AML-193 (cell line): ENCODE results near the gene SPACA1.
A peak's percentile ranks its signal among the peaks of the same experiment; 100 is the strongest.
"Not testable (repeated sequence)": the region's sequence is repeated elsewhere in the genome, so short reads cannot be mapped to it uniquely, and the experiment has no call there.

Experiments used
- DNase-seq, 2 experiments: peaks; one replicate each; lab custom pipeline; 2025; lab: John Stamatoyannopoulos, UW

The SPACA1 gene, protein sequence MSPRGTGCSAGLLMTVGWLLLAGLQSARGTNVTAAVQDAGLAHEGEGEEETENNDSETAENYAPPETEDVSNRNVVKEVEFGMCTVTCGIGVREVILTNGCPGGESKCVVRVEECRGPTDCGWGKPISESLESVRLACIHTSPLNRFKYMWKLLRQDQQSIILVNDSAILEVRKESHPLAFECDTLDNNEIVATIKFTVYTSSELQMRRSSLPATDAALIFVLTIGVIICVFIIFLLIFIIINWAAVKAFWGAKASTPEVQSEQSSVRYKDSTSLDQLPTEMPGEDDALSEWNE

DNA sequence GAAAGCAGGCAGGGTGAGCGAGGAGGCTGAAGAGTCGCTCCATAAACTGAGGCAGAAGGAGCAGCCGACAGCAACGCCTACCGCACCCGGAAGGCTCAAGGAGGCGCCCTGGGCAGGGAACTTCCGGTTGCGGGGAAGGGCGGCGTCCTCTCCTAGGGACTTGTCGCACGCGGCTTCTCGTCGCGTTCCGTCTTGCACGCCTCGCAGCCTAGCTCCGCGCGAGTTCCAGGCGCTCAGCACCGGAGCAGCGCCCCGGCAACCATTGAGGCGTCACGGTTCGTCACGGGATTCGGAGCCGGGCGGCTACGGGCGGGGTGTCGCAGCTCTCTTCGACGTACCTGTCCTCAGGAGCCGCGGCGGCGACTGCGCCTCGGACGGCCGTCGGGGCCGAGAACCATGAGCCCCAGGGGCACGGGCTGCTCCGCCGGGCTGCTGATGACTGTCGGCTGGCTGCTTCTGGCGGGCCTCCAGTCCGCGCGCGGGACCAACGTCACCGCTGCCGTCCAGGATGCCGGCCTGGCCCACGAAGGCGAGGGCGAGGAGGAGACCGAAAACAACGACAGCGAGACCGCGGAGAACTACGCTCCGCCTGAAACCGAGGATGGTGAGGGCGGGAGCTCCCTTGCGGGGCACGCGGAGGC, at the start of gene SPACA1:
Gene SPACA1, plus strand, starts transcription at position 332 of the 641 bp plus-strand sequence. Its CDS starts 65 bp downstream, at position 397.
- DNase-seq, result no peak

DNA sequence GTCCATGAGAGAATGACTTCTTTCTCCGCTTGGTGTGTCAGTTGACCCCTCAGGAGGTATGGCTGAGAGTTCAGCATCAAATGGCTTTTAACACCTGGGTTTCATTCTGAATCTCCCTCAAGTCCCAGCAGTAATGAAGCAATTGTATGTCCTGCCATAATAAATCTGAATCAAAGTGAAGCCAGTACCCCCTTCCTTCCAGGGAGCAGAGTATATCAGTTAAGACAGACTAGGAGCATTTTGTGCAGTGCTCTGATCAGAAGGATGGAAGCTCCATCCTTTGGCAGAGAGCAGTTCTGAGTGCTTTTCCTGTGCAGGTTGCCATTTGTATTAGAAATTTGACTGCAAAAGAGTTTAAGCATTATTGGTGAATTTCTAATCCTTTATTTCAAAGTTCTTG, 46.9 kb upstream of the SPACA1 start:
- no peak for DNase-seq

DNA sequence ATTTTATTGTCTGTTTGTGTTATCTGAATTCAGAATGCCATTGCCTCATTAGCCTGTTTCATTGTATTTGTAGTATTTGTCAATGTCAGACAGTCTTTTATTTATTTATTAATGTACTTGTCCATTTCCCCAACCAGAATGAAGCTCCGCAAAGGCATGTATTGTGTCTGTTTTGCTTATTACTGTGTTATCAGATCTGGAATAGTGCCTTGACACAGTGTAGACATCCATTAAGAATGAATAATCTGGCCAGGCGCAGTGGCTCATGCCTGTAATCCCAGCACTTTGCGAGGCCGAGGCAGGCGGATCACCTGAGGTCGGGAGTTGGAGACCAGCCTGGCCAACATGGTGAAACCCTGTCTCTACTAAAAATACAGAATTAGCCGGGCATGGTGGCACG, 46.4 kb upstream of the SPACA1 start:
- not testable (repeated sequence) for DNase-seq

DNA sequence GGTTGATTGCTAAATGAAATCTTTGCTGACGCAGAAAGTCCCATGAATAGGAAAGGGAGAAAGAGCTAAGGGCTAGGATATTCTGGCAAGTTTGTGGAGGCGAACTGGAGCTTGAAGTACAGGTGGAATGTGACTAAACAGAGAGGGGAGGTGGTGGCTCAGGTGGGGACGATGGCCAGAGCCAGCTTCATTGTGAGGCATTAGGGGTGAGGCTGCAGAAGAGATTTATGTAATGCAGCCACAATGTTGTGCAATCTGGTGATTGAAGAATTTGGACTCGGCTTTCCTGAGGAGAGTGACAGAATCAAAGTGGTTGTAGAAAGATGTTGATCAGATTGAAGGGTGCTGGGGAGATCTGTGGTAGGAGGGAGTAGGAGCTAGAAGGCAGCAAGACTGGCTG, 42.9 kb upstream of the SPACA1 start:
- peak; percentile 11 to 17 for DNase-seq

DNA sequence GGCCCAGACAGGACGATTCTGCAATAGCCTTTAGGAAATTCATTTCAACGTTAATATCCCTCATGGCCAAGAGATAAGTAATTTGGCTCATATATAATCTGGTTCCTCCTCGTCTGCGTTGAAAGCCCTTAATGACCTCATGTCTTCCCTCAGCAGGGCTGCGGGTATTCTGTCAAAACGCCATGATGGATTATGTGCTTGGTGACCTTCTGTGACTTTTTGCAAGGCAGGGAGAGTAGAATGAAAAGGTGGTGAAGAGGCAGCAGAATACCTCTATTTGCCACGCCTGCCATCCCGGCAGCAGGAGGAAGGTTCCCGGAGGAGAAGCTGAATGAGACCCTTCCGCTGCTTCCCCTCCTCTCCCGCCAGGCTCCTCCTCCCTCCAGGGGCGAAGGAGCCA, 41.1 kb upstream of the SPACA1 start:
- DNase-seq, result no peak

DNA sequence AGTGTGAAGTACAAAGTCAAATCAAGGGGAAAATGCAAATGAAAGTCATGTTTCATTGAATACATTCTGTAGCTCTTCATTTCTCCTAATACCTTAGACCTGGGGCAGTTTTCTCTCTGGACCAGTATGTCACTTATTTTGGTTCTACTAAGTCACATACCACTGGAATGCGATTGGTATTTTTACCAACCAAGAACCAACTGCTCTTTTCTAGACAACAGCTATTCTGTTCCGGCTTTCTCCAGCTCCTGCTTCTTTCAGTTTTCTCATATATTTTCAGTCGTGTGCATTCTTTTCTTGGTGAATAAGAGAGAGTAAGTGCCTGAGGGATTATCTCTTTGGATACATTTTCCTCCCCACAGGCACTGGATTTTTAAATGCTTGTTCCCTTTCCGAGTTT, 39.2 kb upstream of the SPACA1 start:
- DNase-seq, result no peak

DNA sequence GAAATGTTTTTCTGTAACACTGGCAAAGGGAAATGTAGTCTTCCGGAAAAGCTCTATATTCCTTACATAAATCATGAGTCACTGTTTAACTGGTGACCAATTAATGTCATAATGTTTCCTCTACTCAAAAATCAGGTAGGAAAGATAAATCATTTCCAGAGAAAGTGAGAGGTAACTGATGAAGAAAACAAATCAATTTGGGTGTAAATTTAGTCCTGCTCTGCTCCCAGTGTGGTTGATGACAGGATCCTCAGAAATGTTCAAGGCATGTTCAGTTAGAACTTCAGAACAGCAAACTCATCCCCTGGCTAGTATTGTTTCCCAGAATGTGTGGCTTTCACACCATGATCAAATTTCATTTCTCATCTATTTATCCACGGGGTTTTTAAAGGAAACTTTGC, 38.8 kb upstream of the SPACA1 start:
- no peak for DNase-seq

DNA sequence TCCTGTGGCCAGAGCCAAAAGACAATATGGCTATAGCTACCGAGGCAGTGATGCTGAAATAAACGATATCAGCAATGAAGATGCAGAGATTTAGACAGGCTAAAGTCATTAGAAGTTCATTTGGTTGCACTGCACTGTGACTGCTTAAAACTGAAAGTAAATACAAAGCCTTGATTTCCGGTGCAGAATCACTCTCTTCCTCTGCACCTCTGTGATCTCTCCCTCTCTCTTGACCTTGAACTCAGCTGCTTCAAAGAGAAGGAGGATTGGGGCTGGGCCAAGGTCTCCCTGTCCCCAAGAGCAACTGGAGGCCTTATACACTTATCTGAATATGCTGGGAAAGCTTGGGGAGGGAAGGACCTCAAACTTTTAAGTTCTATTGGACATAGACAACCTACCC, 34.6 kb upstream of the SPACA1 start:
- DNase-seq, result no peak

DNA sequence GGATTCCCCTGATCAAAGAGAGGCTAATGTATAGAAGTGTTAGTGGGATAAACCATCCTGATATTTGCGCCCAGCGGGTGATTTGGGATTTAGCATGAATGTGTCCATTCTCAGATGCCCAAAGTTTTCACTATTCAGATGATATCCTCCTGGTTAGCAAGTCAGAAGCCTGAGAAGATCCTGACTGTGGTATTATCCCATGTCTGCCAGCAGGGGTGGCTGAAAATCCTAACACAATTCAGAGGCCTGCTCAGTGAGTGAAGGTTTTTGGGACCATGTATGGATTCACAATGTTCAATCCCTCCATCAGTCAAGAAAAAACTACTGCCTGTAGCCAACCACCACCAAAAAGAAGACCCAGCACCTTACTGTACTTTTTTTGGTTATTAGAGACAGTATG, 34.1 kb upstream of the SPACA1 start:
- no peak for DNase-seq

DNA sequence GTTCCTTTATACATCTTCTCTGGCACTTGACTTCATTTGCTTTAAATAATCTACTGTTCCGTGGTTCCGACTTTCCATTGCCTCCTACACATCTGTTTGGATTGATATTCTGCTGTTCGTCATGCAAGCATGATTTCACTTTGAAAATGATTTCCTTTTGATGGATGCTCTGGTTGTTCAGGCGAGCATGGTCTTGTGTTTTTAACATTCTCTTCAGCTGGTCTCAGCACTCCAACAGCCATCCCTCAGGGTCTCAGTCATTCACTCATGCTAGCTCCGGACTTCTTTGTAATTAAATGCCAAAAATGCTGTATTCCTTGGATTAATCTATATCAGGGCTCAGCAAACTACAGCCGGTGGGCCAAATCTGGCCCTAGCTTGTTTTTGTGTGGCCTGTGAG, 27.2 kb upstream of the SPACA1 start:
- no peak for DNase-seq

DNA sequence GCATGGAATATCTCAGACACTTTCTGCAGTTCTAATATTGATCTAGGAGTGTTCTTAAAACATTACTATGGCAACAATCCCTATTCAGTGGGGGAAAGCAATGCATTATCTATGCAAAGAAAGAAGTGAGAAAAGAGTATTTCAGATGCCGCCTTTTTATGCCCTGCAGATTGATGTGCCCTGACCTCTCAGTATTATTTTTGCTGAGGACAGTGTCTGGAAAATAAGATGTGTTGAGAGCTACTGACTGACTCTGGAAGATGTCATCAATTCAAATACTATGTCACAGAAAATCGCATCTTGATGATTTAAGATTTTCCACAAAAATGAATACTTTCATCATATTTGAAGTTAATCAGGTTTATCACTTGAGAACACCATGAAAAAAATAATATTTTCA, 22.9 kb upstream of the SPACA1 start:
- no peak for DNase-seq

DNA sequence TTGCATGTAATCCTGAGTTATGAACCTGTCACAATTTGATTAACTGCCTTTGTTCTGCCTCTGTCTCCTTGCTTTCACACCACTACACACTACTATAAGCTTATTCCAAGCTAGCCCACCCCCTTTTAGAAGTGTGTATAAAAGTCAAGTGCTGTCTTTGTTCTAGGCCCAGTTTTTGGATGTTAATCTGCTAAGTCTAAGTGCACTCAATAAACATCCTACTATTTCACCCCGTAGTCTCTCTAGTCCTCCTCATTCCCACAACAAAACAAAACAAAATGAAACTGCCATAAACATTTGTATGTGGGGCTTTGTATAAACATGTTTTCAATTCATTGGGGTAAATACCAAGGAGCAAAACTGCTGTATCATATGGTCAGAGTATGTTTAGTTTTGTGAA, 16.1 kb upstream of the SPACA1 start:
- DNase-seq, result no peak

DNA sequence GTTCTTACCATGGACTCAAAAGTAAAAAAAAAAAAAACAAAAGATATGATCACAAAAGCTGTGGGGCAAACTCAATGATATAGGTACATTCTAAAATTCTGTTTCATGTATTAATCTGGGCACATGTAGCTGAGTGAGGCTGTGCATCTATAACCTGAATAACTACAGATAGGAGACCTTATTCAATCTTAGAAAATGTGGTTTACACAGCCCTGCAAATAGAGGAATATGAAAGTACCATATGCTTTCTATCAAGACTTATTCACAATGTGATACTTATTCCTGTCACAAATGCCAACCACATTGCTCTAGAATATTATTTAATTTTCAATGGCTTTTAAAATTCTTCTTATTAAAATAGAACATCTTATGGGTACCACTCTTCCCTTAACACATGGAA, 3.1 kb upstream of the SPACA1 start:
- no peak for DNase-seq

DNA sequence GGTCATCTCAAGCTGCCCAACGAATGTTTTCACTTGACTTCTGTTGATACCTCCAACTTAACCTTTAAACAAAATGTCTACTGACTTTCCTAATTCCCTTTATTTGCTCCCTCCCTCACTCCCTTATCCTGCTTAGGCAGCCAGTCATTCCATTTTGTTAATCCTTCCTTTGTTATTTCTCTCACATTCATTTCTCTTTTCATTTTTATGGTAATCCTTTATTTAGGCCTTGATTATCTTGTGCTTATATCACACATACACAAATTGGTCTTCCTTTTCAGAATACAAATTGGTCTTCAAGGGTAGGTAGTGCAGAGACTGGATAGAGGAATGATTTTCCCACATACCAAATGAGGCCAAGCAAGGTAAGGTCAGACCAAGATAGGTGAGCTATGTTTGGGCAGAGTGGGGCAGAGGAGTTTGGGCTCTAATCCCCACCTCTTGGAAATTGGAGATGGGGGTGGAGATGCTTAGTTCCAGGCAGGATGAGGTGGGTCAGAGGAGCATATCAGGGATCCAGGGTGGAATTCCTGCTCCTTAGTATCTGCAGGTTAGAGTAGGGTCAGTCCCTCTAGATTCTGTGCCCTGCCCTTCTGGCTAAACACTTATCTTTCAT, 2.0 kb upstream of the SPACA1 start:
- DNase-seq, result no peak

DNA sequence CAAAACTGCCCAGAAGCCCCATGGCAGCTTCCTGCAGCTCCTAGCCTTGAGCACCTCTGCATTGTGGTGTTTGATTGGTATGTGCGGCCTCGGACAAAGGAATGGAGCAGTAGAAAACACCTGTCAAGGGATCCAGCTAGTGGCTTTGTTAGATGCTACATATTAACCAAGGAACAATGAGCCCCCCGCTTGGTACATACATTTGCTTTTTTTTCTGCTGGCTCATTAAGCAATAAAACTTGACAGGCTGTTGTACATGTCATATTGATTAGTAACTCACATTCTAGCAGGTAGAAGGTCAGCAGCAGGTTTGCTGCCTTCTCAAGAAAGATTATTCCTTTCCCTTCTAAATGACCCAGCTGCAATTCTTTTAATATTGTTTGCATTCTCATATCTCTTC, 937 bp downstream of the SPACA1 start:
- no peak for DNase-seq

DNA sequence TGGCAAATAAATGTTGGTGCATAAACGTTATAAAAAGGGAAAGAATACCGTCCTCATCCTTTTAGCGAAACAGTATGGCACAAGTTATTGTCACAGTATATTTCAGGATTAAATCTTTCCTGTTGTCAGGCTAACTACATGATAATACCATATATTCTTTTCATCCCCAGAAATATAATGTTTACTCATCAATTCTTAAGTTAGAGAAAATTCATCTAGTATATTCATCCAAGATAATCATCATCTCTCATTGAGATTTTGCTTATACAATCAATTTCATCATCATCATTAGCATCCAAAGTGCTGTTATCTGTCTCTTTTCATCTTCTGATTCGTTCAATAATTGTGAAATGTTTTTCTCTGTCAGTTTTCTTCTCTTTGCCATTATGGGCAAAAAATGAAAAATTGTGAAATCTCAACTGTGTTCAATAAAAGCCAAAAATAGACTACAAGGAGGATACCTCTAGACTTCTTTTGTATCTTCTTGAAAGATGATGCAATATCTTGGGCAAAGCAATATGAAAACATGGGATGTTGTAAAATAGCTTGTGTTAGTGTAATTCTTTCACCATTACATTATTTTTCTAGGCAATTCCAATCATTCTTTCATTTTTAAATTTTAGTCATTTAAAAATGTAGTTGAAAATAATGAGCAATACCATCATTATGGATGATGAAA, 2.6 kb downstream of the SPACA1 start:
- no peak for DNase-seq

DNA sequence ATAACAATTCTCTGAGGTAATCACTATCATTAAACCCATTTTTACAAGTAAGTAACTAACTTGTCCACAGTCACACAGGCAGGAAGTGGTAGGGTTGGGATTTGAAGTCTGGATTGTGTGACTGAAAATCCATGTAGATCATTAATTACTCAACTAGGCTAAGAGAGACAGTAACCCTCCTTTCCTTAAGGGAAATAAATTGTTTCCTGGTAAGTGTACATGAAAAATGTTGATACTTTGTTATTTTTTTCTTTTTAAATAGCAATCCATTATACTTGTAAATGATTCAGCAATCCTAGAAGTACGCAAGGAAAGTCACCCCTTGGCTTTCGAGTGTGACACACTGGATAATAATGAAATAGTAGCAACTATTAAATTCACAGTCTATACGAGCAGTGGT, 11.6 kb downstream of the SPACA1 start:
- DNase-seq, result no peak

DNA sequence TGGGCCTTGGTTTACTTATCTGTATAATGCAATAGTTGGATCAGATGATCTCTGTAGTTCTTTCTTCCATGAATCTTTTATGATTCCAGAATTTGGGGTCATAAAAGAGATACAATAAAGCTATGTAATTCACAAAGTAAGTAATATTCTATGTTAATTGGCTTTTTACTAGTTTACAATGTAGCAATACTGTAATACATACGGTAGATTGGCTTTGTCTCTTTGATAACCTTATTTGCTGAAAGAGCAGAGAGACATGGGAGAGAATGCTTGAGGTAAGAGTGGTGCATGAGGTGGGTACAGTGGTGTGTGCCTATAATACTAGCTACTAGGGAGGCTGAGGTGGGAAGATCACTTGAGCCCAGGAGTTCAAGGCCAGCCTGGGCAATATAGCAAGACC, 14.7 kb downstream of the SPACA1 start:
- DNase-seq, result no peak

DNA sequence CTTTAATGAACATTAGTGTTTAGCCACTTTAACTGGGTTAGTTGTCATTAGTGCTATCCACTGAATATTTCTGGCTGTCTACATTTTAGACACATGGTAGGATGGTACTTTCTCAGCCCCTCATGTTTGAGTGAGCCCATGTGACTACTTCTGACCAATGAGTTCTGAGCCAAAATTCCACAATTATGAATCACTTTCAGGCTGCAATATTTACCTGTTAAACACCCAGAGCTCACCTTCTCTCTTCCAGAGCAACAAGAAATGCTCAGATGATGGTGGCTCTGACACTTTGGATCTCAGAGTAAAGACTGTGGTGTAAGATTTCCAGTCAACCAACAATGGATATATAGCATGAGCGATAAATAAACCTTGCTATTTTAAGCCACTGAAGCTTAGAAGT, 24.8 kb downstream of the SPACA1 start:
- DNase-seq, result no peak

DNA sequence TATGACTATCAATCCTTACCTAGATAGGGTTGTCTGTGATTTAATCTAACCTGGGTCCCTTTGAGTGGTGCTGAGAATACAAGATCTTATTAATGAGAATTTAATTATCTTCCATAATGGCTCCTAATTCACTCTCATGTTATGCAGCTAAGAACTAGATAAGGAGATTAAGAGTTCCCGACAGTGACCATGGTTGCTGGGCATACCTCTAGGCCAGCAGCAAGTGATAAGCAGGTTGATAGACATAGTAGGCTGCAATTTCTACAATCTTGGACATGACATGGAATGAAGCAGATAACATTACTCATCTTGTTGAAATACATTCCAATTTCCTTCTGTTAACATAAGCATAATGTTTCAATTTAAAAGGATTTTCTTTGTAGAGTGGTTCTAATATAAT, 27.1 kb downstream of the SPACA1 start:
- DNase-seq, result no peak

DNA sequence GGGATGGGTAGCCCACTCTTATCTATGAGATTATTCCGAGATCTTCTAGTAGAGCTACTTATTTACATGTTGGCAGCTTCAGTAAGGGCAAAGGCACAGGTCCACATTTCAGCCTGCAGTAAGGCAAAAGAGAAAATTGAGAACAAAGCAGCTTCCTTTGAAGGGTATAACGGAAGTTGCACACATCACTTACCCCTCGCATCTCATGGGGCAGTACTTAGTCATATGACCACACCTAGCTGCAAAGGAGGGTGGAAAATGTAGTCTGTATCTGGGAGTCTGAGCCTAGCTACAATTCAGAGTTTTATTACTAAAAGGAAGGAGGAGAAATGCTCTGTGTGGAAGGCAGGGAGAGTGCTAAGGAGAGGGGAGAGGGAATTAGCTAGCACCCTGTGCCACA, 29.7 kb downstream of the SPACA1 start:
- no peak for DNase-seq

DNA sequence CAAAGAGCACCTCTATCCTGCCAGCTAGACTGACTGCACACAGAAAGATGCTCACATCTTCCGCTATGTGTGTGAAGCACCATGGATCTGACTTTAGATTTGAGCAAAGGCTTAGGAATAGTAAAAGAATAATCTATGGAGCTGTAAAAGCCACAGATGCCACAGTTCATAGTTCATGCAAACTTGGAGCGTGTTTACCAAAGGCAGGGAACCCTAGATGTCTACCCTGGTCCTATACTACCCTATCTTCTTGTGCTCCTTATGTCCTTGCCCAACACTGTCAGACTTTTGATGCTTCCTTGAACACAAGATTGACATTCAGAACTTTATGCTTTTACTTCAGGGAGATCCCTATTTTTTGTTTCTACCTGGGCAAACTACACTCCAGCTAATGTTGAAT, 39.2 kb downstream of the SPACA1 start:
- no peak for DNase-seq

DNA sequence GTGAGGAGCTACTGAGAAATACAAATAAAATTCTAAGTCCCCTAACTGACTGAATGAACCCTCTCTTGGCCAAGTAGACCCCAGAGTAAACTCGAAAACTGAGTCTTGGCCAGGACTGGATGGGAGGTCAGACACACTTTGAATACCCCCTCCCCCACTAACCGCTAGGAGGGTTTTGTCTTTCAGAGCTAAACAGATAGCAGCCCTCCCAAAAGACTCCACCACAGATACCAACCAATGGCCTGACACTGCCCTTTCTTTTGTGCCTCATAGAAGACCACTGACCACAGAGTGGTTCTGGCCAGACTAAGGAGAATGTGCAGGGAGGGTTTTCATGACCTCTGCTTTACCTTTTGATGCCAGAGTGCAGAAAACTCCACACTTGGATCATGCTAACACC, 42.1 kb downstream of the SPACA1 start:
- DNase-seq, result no peak
